ENCODE results near the gene UGT8.

- TF ChIP-seq, protein P1, sequence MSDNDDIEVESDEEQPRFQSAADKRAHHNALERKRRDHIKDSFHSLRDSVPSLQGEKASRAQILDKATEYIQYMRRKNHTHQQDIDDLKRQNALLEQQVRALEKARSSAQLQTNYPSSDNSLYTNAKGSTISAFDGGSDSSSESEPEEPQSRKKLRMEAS (IDR thresholded peaks at IDR 0.05) = no peak
- TF ChIP-seq HDAC2 (IDR thresholded peaks at IDR 0.05; ENCODE audit: borderline replicate concordance in 1 of 2, low read depth in 2 of 2, low read length in 2 of 2) = no peak
- TF ChIP-seq CTCF (IDR thresholded peaks at IDR 0.05; ENCODE audit: control extremely low read depth in 1 of 3, insufficient read depth in 1 of 3, low read depth in 1 of 3, low read length in 3 of 3) = no peak
These were observed 94.4 kb downstream of the UGT8 start for GRCh38 chr4:114692958-114693357.

Data from H1 (cell line).